ENCODE results near the gene PNPLA1. TPM values are rescaled to one million over a fixed set of nuclear protein-coding genes. Genes with fewer than 3 reads are reported as not detected.

PNPLA1 gene
- total RNA-seq, 1 donor from 2014 or later: not detected

- Mint-ChIP-seq H3K4me3 (no peak overlapping the region), H3K36me3 (no peaks in the 10 kb centered on the region), H3K4me1 (no peaks in the 10 kb centered on the region), H3K27me3 (ENCODE audit: insufficient read depth, low read depth) (peaks cover 2% of the 10 kb centered on the region), H3K9me3 (no peaks in the 10 kb centered on the region), H3K27ac (no peak overlapping the region)
- Histone ChIP-seq H3K4me1 (no peaks in the 10 kb centered on the region), H3K27me3 (no peaks in the 10 kb centered on the region), H4K20me1 (ENCODE audit: low read depth) (no peaks in the 10 kb centered on the region), H3K9me3 (ENCODE audit: low read depth) (no peaks in the 10 kb centered on the region), H3K9ac (no peak overlapping the region), H3K79me2 (ENCODE audit: low read depth) (no peaks in the 10 kb centered on the region), H3K27ac (no peak overlapping the region), H3K4me3 (no peak overlapping the region), H3F3A (ENCODE audit: low read depth) (no peaks in the 10 kb centered on the region), H3K4me2 (no peak overlapping the region), H2AFZ (replicated peaks) (peak overlapping the region; percentile 87), H3K36me3 (no peaks in the 10 kb centered on the region)
- TF ChIP-seq EZH2 (IDR thresholded peaks at IDR 0.05): no peak
- no peak for TF ChIP-seq CTCF (IDR thresholded peaks at IDR 0.05)
- no peak for TF ChIP-seq EZH2phosphoT487 (IDR thresholded peaks at IDR 0.05)
- no peak for DNase-seq (ENCODE audit: low spot score)
Observed at GRCh38 chr6:36252005-36252404, 17.9 kb upstream of the PNPLA1 start.

- Mint-ChIP-seq H3K4me1 (no peaks in the 10 kb centered on the region), H3K27ac (no peak overlapping the region), H3K4me3 (no peak overlapping the region), H3K27me3 (ENCODE audit: insufficient read depth, low read depth) (peaks cover 7% of the 10 kb centered on the region), H3K36me3 (no peaks in the 10 kb centered on the region), H3K9me3 (no peaks in the 10 kb centered on the region)
- H3K9me3 ChIP-seq (ENCODE audit: low read depth): no peaks in the 10 kb centered on the region
- no peak overlapping the region for H3K9ac ChIP-seq
- TF ChIP-seq EZH2 (IDR thresholded peaks at IDR 0.05) (no peak), EZH2phosphoT487 (IDR thresholded peaks at IDR 0.05) (no peak), CTCF (IDR thresholded peaks at IDR 0.05) (no peak)
- H3K79me2 ChIP-seq (ENCODE audit: low read depth): no peaks in the 10 kb centered on the region
- H4K20me1 ChIP-seq (ENCODE audit: low read depth): no peaks in the 10 kb centered on the region
- H3F3A ChIP-seq (ENCODE audit: low read depth): no peaks in the 10 kb centered on the region
- H3K27ac ChIP-seq: no peak overlapping the region
- DNase-seq (ENCODE audit: low spot score): no peak
- H3K4me1 ChIP-seq: no peaks in the 10 kb centered on the region
- no peaks in the 10 kb centered on the region for H3K27me3 ChIP-seq
- H3K4me2 ChIP-seq: no peak overlapping the region
- H3K36me3 ChIP-seq: no peaks in the 10 kb centered on the region
- no peak overlapping the region for H3K4me3 ChIP-seq
- no peak overlapping the region for H2AFZ ChIP-seq (replicated peaks)
Observed at GRCh38 chr6:36263390-36264000, 6.4 kb upstream of the PNPLA1 start.

- H3F3A ChIP-seq (ENCODE audit: low read depth): no peaks in the 10 kb centered on the region
- Mint-ChIP-seq H3K9me3 (no peaks in the 10 kb centered on the region), H3K4me1 (peaks cover 4% of the 10 kb centered on the region), H3K27ac (no peak overlapping the region), H3K27me3 (ENCODE audit: insufficient read depth, low read depth) (peaks cover 10% of the 10 kb centered on the region), H3K36me3 (no peaks in the 10 kb centered on the region), H3K4me3 (no peak overlapping the region)
- no peak overlapping the region for H3K4me3 ChIP-seq
- H3K4me1 ChIP-seq: no peaks in the 10 kb centered on the region
- no peaks in the 10 kb centered on the region for H3K36me3 ChIP-seq
- H3K4me2 ChIP-seq: no peak overlapping the region
- H3K79me2 ChIP-seq (ENCODE audit: low read depth): no peaks in the 10 kb centered on the region
- H2AFZ ChIP-seq (replicated peaks): no peak overlapping the region
- no peak for DNase-seq (ENCODE audit: low spot score)
- H3K9ac ChIP-seq: no peak overlapping the region
- no peak overlapping the region for H3K27ac ChIP-seq
- TF ChIP-seq CTCF (IDR thresholded peaks at IDR 0.05) (no peak), EZH2phosphoT487 (IDR thresholded peaks at IDR 0.05) (no peak), EZH2 (IDR thresholded peaks at IDR 0.05) (no peak)
- H3K9me3 ChIP-seq (ENCODE audit: low read depth): no peaks in the 10 kb centered on the region
- no peaks in the 10 kb centered on the region for H3K27me3 ChIP-seq
- H4K20me1 ChIP-seq (ENCODE audit: low read depth): no peaks in the 10 kb centered on the region
Observed at GRCh38 chr6:36265744-36266143, 4.1 kb upstream of the PNPLA1 start.

All from neural progenitor cell (in vitro differentiated cells).